WERI-Rb-1 (cell line): Measurements from ENCODE around the gene OPRD1.
A peak's percentile ranks its signal among the peaks of the same experiment; 100 is the strongest.

ENCODE experiments used
- DNase-seq: peaks from one replicate; pipeline ENCODE4 v3.0.0-alpha.2; 2020
- H3K27ac ChIP-seq: fragments of 250-450 bp; sonication (Bioruptor Pico); 2 replicates; pipeline ENCODE4 v1.5.1; 2020; ENCODE audit warnings: mild to moderate bottlenecking, moderate library complexity
- H3K27me3 ChIP-seq: fragments of 250-450 bp; sonication (Bioruptor Pico); 2 replicates; pipeline ENCODE4 v1.5.1; 2021; ENCODE audit warnings: mild to moderate bottlenecking, low read depth, moderate library complexity; ENCODE audit not compliant: insufficient read depth, severe bottlenecking
- H3K36me3 ChIP-seq: fragments of 250-450 bp; sonication (Bioruptor Pico); 2 replicates; pipeline ENCODE4 v1.5.1; 2020; ENCODE audit warnings: mild to moderate bottlenecking, moderate library complexity
- H3K4me3 ChIP-seq: 2 replicates; pipeline ENCODE4 v1.5.1; 2011; ENCODE audit warnings: low read depth, mild to moderate bottlenecking, control low read depth, low read length
- H3K9me3 ChIP-seq: fragments of 250-450 bp; sonication (Bioruptor Pico); 2 replicates; pipeline ENCODE4 v1.5.1; 2021; ENCODE audit warnings: mild to moderate bottlenecking, moderate library complexity; ENCODE audit not compliant: severe bottlenecking
- TF ChIP-seq, protein P1 (sequence below): IDR thresholded peaks from 2 replicates; pipeline ENCODE4 v1.5.1; 2011; ENCODE audit warnings: low read depth, mild to moderate bottlenecking, control low read depth, inconsistent platforms, low read length

Gene OPRD1

DNA sequence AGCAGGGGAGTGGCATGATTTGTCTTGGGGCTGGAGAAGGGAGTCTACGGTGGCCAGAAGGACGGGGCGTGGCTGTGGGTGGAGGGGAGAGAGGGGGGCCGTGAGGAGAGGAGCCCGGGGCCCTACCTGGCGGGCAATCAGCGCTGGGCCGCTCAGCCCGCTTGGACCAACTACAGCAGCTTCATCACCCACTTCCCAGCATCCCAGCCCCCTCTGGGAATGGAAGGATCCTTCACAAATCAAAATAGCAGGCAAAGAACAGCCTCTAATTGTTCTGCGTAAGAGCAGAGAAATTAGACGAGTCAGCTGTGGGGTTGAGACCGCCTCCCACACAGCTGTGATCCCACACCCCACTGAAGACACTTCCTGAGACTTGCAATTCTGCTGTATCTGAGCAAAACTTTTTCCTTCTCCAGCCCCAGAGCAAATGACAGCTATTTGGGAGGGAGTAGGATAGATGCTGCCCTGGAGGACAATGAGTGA lies 43.5 kb downstream of the OPRD1 start:
- Histone ChIP-seq H3K4me3 (no peak overlapping the region), H3K36me3 (no peaks in the 10 kb centered on the region), H3K9me3 (no peaks in the 10 kb centered on the region), H3K27me3 (no peaks in the 10 kb centered on the region), H3K27ac (no peak overlapping the region)
- TF ChIP-seq, protein P1, sequence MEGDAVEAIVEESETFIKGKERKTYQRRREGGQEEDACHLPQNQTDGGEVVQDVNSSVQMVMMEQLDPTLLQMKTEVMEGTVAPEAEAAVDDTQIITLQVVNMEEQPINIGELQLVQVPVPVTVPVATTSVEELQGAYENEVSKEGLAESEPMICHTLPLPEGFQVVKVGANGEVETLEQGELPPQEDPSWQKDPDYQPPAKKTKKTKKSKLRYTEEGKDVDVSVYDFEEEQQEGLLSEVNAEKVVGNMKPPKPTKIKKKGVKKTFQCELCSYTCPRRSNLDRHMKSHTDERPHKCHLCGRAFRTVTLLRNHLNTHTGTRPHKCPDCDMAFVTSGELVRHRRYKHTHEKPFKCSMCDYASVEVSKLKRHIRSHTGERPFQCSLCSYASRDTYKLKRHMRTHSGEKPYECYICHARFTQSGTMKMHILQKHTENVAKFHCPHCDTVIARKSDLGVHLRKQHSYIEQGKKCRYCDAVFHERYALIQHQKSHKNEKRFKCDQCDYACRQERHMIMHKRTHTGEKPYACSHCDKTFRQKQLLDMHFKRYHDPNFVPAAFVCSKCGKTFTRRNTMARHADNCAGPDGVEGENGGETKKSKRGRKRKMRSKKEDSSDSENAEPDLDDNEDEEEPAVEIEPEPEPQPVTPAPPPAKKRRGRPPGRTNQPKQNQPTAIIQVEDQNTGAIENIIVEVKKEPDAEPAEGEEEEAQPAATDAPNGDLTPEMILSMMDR: no peak
- DNase-seq: no peak

DNA sequence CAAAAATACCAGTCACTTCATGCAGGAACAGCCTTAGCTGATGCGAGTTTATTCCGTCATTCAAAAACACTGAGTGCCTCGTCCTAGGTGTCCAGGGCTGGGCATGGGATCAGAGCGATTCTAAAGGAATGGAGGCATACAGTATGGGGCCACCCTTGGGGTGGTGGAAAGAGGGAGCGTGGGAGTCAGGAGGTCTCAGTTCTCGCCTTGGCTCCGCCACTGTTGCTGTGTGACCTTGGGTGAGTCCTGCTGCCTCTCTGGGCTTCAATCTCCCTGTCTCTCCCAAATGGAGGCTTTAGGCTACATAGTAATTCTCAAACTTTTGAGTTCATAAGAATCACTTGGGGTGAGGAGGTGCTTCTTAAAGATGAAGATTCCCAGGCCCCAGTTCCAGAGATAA lies 44.0 kb downstream of the OPRD1 start:
- Histone ChIP-seq H3K9me3 (no peaks in the 10 kb centered on the region), H3K27ac (no peak overlapping the region), H3K27me3 (no peaks in the 10 kb centered on the region), H3K4me3 (no peak overlapping the region), H3K36me3 (no peaks in the 10 kb centered on the region)
- TF ChIP-seq, protein P1: no peak
- DNase-seq: no peak

DNA sequence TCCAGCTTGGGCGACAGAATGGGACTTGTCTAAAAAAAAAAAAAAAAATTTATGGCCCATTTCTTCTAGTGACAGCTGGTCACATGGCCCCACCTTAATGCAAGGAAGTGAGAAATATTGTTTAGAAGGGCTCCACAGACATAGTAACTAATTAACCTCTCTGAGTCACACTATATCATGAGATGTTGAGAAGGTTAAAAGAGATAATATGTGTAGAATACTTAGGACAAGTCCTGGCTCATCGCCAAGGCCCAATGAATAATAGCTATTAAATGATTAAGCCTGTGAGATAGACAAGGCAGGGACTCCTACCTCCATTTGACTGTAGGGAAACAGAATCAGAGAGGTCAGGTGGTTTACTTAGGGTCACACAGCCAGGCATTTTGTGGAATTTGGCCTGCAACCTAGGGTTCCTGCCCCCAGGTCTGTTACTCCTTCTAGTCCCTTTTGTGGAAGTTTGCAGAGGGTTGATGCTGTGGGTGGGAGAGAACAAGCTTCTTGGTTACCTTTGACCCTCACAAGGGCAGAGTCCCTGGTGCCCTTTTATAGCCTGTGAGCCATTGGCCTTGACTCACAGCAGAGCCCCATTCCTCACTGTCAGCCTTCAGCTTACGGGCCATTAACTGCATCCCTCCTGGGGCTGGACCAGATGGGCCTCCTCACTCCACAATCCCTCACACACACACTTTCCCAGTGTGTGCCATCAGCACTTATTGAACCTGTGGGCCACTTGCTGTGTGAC lies 48.5 kb downstream of the OPRD1 start:
- TF ChIP-seq, protein P1: no peak
- no peaks in the 10 kb centered on the region for H3K9me3 ChIP-seq
- H3K27ac ChIP-seq: no peak overlapping the region
- H3K36me3 ChIP-seq: no peaks in the 10 kb centered on the region
- peak; percentile 66 for DNase-seq
- no peaks in the 10 kb centered on the region for H3K27me3 ChIP-seq
- no peak overlapping the region for H3K4me3 ChIP-seq

DNA sequence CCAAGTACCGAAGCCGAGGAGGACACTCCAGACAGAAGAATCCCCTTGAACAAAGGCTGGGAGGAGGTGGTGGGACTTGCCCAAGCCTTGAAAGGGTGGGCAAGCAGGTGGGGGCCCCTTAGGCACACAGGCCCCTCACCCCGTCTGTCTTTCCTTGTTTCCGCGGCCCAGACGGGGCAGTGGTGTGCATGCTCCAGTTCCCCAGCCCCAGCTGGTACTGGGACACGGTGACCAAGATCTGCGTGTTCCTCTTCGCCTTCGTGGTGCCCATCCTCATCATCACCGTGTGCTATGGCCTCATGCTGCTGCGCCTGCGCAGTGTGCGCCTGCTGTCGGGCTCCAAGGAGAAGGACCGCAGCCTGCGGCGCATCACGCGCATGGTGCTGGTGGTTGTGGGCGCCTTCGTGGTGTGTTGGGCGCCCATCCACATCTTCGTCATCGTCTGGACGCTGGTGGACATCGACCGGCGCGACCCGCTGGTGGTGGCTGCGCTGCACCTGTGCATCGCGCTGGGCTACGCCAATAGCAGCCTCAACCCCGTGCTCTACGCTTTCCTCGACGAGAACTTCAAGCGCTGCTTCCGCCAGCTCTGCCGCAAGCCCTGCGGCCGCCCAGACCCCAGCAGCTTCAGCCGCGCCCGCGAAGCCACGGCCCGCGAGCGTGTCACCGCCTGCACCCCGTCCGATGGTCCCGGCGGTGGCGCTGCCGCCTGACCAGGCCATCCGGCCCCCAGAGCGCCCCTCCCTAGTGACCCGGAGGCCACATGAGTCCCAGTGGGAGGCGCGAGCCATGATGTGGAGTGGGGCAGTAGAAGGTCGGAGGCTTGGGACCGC lies 50.8 kb downstream of the OPRD1 start:
- DNase-seq: no peak
- Histone ChIP-seq H3K9me3 (no peaks in the 10 kb centered on the region), H3K36me3 (no peaks in the 10 kb centered on the region), H3K4me3 (no peak overlapping the region), H3K27me3 (no peaks in the 10 kb centered on the region), H3K27ac (no peak overlapping the region)
- TF ChIP-seq, protein P1: no peak

DNA sequence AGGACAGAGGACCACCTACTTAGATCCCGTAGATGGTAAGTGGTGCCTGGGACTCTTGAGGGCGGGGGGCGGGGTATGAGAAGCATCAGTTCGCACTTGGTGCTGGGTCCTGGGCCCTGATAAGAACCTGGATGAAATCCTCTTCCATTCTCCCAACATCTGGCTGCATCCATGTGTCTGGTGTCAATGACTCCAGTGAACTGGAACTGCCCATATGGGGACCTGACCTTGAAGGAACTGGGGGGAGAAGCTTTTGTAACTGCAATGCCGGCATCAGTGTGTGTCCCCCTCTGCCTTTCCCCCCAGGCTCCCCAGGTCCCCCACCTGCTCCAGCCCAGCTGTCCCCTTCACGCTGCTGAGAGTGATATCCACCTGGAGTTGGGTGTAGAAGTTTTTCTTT lies 52.7 kb downstream of the OPRD1 start:
- Histone ChIP-seq H3K36me3 (no peaks in the 10 kb centered on the region), H3K4me3 (no peak overlapping the region)
- peak; percentile 52 for DNase-seq

More for the DNA sequence above, 52.7 kb downstream of the OPRD1 start:
- no peaks in the 10 kb centered on the region for H3K27me3 ChIP-seq
- TF ChIP-seq, protein P1: no peak
- H3K9me3 ChIP-seq: no peaks in the 10 kb centered on the region
- no peak overlapping the region for H3K27ac ChIP-seq
